ENCODE measurements around the gene POLR2A. TPM values are rescaled to one million over a fixed set of nuclear protein-coding genes. Genes with fewer than 3 reads are reported as not detected.
A peak's percentile ranks its signal among the peaks of the same experiment; 100 is the strongest.

POLR2A gene
- polyA plus RNA-seq (2011; rRNA removed) (18.4 and 35.0 TPM in 2 replicates), polyA minus RNA-seq (2011; rRNA and poly(A)+ RNA removed) (207 and 320 TPM in 2 replicates)

- peak; percentile 96 for DNase-seq (ENCODE audit: low read depth, low spot score)
- ChIA-PET CTCF (no interaction called here), POLR2A (interaction anchor here (0.6 to 2.8 kb wide), 23 partner anchors 9 to 655 kb away, joined by 3 to 20 read pairs (median 4); partner anchors contain the start of genes FGF11, TMEM102, TMEM256 and TP53)
- TF ChIP-seq CTCF (IDR thresholded peaks at IDR 0.05; ENCODE audit: low read depth, low read length) = no peak
- no peaks in the 10 kb centered on the region for H3K27me3 ChIP-seq (ENCODE audit: control insufficient read depth, insufficient read depth, low read length)
- peak within 1 kb of the TSS; percentile 92 for H3K4me3 ChIP-seq (ENCODE audit: low read depth, low read length)
- no peaks in the 10 kb centered on the region for H3K9me3 ChIP-seq (ENCODE audit: control insufficient read depth, insufficient read depth, low read length)
- peak within 1 kb of the TSS; percentile 100 for H3K27ac ChIP-seq (ENCODE audit: low read depth, low read length)
Measured at GRCh38 chr17:7484067-7484918, at the start of gene POLR2A. Gene POLR2A (plus strand): TSS chr17:7484366.

GRCh38 chr17:7435676-7436555 lies 48.2 kb upstream of the POLR2A start:
- no peak for DNase-seq (ENCODE audit: low read depth, low spot score)
- peak overlapping the region; percentile 45 for H3K4me3 ChIP-seq (ENCODE audit: low read depth, low read length)
- ChIA-PET CTCF (interaction anchor here (0.6 to 3.3 kb wide), 9 partner anchors 11 to 125 kb away, joined by 3 to 14 read pairs (median 4); partner anchors contain the start of gene SENP3), POLR2A (interaction anchor here (1.2 to 2.7 kb wide), 3 partner anchors 8 to 48 kb away, joined by 3 to 16 read pairs (median 4); partner anchors contain the start of gene POLR2A)
- peaks cover 6% of the 10 kb centered on the region; the same call in 1 of the 2 replicates for H3K9me3 ChIP-seq (ENCODE audit: control insufficient read depth, insufficient read depth, low read length)
- H3K27me3 ChIP-seq (ENCODE audit: control insufficient read depth, insufficient read depth, low read length) = peaks cover 31% of the 10 kb centered on the region
- peak; percentile 17; the same call in 1 of the 2 replicates for TF ChIP-seq CTCF (IDR thresholded peaks at IDR 0.05; ENCODE audit: low read depth, low read length)
- no peak overlapping the region for H3K27ac ChIP-seq (ENCODE audit: low read depth, low read length)

GRCh38 chr17:7436556-7437368 lies 47.4 kb upstream of the POLR2A start:
- DNase-seq (ENCODE audit: low read depth, low spot score) = no peak
- ChIA-PET POLR2A (interaction anchor here (0.6 to 2.7 kb wide), 4 partner anchors 9 to 47 kb away, joined by 3 to 16 read pairs (median 4); partner anchors contain the start of genes POLR2A and TMEM256), CTCF (interaction anchor here (0.6 to 3.3 kb wide), 13 partner anchors 10 to 124 kb away, joined by 3 to 14 read pairs (median 4); partner anchors contain the start of genes SENP3, SPEM2 and TMEM95)
- TF ChIP-seq CTCF (IDR thresholded peaks at IDR 0.05; ENCODE audit: low read depth, low read length) = peak; percentile 58
- Histone ChIP-seq H3K27me3 (ENCODE audit: control insufficient read depth, insufficient read depth, low read length) (peaks cover 31% of the 10 kb centered on the region), H3K4me3 (ENCODE audit: low read depth, low read length) (peak overlapping the region; percentile 38), H3K27ac (ENCODE audit: low read depth, low read length) (no peak overlapping the region), H3K9me3 (ENCODE audit: control insufficient read depth, insufficient read depth, low read length) (peaks cover 6% of the 10 kb centered on the region; the same call in 1 of the 2 replicates)

DNA sequence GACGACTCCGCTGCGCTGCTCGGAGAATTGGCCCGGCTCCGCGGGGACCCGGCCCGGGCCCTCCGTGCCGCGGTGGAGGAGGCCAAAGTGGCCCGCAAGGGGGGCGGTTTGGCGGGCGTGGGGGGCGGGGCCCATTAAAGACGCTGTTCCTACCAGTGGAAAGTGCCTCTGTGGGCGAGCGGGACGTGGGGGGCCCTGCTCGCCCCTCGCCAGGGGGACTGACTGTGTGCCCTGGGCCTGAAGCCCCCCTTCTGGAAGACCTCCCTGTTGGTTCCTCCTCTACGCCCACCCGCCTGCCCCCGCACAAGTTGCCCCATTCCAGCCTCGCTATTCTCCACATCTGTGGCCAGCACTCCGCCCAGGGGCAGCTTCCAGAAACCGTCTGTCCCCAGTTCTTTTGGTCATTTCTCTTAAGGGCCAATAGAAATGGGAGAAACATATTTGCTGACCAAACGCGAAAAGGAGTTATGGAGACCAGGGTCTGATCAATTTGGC lies 46.8 kb upstream of the POLR2A start:
- H3K4me3 ChIP-seq (ENCODE audit: low read depth, low read length) = peak overlapping the region; percentile 38; the same call in 1 of the 2 replicates
- peaks cover 6% of the 10 kb centered on the region; the same call in 1 of the 2 replicates for H3K9me3 ChIP-seq (ENCODE audit: control insufficient read depth, insufficient read depth, low read length)
- peaks cover 31% of the 10 kb centered on the region for H3K27me3 ChIP-seq (ENCODE audit: control insufficient read depth, insufficient read depth, low read length)
- CTCF ChIA-PET = interaction anchor here (0.6 to 3.3 kb wide), 9 partner anchors 9 to 123 kb away, joined by 3 to 14 read pairs (median 3); partner anchors contain the start of genes SENP3, SPEM2 and TMEM95
- POLR2A ChIA-PET = interaction anchor here (0.7 to 2.7 kb wide), 3 partner anchors 19 to 47 kb away, joined by 4 to 16 read pairs (median 5); partner anchors contain the start of genes POLR2A and TMEM256
- no peak for DNase-seq (ENCODE audit: low read depth, low spot score)
- no peak for TF ChIP-seq CTCF (IDR thresholded peaks at IDR 0.05; ENCODE audit: low read depth, low read length)
- H3K27ac ChIP-seq (ENCODE audit: low read depth, low read length) = no peak overlapping the region

Measured in AG04450 (cell line).